OCI-LY7 (cell line): ENCODE results near the gene DAB1. TPM values are rescaled to one million over a fixed set of nuclear protein-coding genes. Genes with fewer than 3 reads are reported as not detected.

Experiments
- BruUV-seq: library from RNA; stranded (reverse); fragments of 400-500 nt; replicated peaks from 2 replicates; lab custom pipeline; 2021; lab: Mats Ljungman, UMichigan
- CTCF ChIA-PET: fragments of 300-600 bp; sonication (Branson Sonifier 250); formaldehyde crosslinking; loops from one replicate; lab custom pipeline; 2022; ENCODE audit warnings: antibody characterized with exemption; ENCODE audit not compliant: unreplicated experiment; lab: Charles Lee
- POLR2A ChIA-PET: fragments of 300-600 bp; sonication (Branson Sonifier 250); formaldehyde crosslinking; loops from one replicate; lab custom pipeline; 2022; ENCODE audit warnings: antibody characterized with exemption; lab: Charles Lee
- DNase-seq: peaks from one replicate; pipeline ENCODE4 v3.0.0-alpha.2; 2015; ENCODE audit warnings: low spot score
- H2AFZ ChIP-seq: fragments of 200-600 bp; sonication (generic), shearing (Covaris generic); 2 replicates; pipeline ENCODE4 v1.6.1; 2014; ENCODE audit warnings: mild to moderate bottlenecking, antibody characterized with exemption, low read length, moderate library complexity
- H3K27ac ChIP-seq: fragments of 200-600 bp; sonication (generic); 2 replicates; pipeline ENCODE4 v1.5.1; 2014; ENCODE audit warnings: mixed run types, low read depth, mild to moderate bottlenecking, moderate library complexity, low read length, inconsistent platforms; ENCODE audit not compliant: poor library complexity, severe bottlenecking
- H3K36me3 ChIP-seq: fragments of 200-600 bp; sonication (generic); 2 replicates; pipeline ENCODE4 v1.6.1; 2014; ENCODE audit warnings: mild to moderate bottlenecking, antibody characterized with exemption, low read length, moderate library complexity, mixed read lengths; ENCODE audit not compliant: insufficient read depth
- H3K4me1 ChIP-seq: fragments of 200-600 bp; sonication (generic); 2 replicates; pipeline ENCODE4 v1.5.1; 2014; ENCODE audit warnings: mild to moderate bottlenecking, low read length; ENCODE audit not compliant: insufficient read depth, poor library complexity, severe bottlenecking
- H3K4me2 ChIP-seq: fragments of 200-600 bp; sonication (generic); 2 replicates; pipeline ENCODE4 v1.6.1; 2014; ENCODE audit warnings: mild to moderate bottlenecking, low read length
- H3K4me3 ChIP-seq: fragments of 200-600 bp; sonication (generic); 2 replicates; pipeline ENCODE4 v1.5.1; 2014; ENCODE audit warnings: mild to moderate bottlenecking, low read depth, low read length; ENCODE audit not compliant: poor library complexity, severe bottlenecking
- H3K79me2 ChIP-seq: fragments of 200-600 bp; sonication (generic); 2 replicates; pipeline ENCODE4 v1.6.1; 2016; ENCODE audit warnings: low read depth, mild to moderate bottlenecking, low read length, moderate library complexity, mixed read lengths; ENCODE audit not compliant: insufficient read depth
- H3K9me2 ChIP-seq: fragments of 200-600 bp; sonication (generic); 2 replicates; pipeline ENCODE4 v1.6.1; 2016; ENCODE audit warnings: mild to moderate bottlenecking, low read length, mixed read lengths; ENCODE audit not compliant: insufficient read depth
- H3K9me3 ChIP-seq: fragments of 200-600 bp; sonication (generic); 2 replicates; pipeline ENCODE4 v1.6.1; 2014; ENCODE audit warnings: mild to moderate bottlenecking, mixed run types, low read length, mixed read lengths
- H4K20me1 ChIP-seq: fragments of 200-600 bp; sonication (generic); 2 replicates; pipeline ENCODE4 v1.6.1; 2014; ENCODE audit warnings: mild to moderate bottlenecking, antibody characterized with exemption, low read length, moderate library complexity, mixed read lengths; ENCODE audit not compliant: insufficient read depth
- CTCF ChIP-seq: fragments of 200-600 bp; sonication (generic); conservative IDR thresholded peaks from 2 replicates; pipeline ENCODE4 v1.5.1; 2014; ENCODE audit warnings: mild to moderate bottlenecking, antibody characterized with exemption, low read length, moderate library complexity, mixed read lengths
- EZH2phosphoT487 ChIP-seq: fragments of 200-600 bp; sonication (generic); IDR thresholded peaks from 2 replicates; pipeline ENCODE4 v1.6.1; 2018; ENCODE audit warnings: low read depth, borderline replicate concordance, mild to moderate bottlenecking, mixed run types, antibody characterized with exemption, low read length, moderate library complexity, mixed read lengths
- intact Hi-C: fragments of 100-400 bp; cut with micrococcal nuclease; formaldehyde crosslinking; loops from one replicate; pipeline ENCODE4 v1.10.0; 2022; ENCODE audit not compliant: unreplicated experiment
- total RNA-seq, 2 experiments: library from RNA; depleted of rRNA in 1 of 2; stranded (reverse); fragments of >200 nt in 1 of 2; shearing (Covaris generic) in 1 of 2; gene quantifications; 2 replicates each; pipeline ENCODE4 v1.2.3, GENCODE V29; 2014 to 2022

DAB1 gene
- total RNA-seq, 2 experiments from 2014 or later, result not detected

- BruUV-seq, result no TSS peak
- no peak overlapping the region for H3K27ac ChIP-seq
- no peaks in the 10 kb centered on the region for H3K36me3 ChIP-seq
- H3K4me3 ChIP-seq, result no peak overlapping the region
- H3K4me1 ChIP-seq, result no peaks in the 10 kb centered on the region
- ChIA-PET CTCF (no interaction called here), POLR2A (no interaction called here)
- no peak overlapping the region for H2AFZ ChIP-seq
- no peak for DNase-seq
- H4K20me1 ChIP-seq, result no peaks in the 10 kb centered on the region
- no peaks in the 10 kb centered on the region for H3K79me2 ChIP-seq
- H3K9me2 ChIP-seq, result no peaks in the 10 kb centered on the region
- H3K4me2 ChIP-seq, result no peak overlapping the region
- TF ChIP-seq CTCF (no peak), EZH2phosphoT487 (no peak)
- no peaks in the 10 kb centered on the region for H3K9me3 ChIP-seq
- intact Hi-C loops, result no loop called here
Observed at GRCh38 chr1:57206038-57206437, 217.8 kb downstream of the DAB1 start.

GRCh38 chr1:57204942-57205787 is 218.7 kb downstream of the DAB1 start:
- CTCF ChIA-PET, result no interaction called here
- TF ChIP-seq CTCF, result no peak
- no peak for TF ChIP-seq EZH2phosphoT487

DNA sequence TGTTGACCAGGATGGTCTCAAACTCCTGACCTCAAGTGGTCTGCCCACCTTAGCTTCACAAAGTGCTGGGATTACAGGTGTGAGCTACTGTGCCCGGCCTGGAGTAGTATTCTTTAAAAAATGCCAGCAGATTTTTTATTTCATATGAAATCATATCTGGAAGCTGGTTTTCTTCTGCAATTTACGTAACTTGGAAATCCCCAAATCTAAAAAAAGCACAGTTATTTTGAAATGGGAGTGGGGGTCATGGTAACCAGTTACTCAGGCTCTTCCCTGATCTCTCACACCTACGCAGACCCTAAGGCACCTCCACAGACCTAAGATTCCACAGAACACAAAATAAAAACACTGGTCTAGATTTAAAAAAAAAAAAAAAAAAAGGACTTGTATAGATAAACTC is 219.8 kb downstream of the DAB1 start:
- POLR2A ChIA-PET, result no interaction called here
- Histone ChIP-seq H3K36me3 (no peaks in the 10 kb centered on the region), H3K9me2 (no peaks in the 10 kb centered on the region), H2AFZ (no peak overlapping the region), H3K4me3 (no peak overlapping the region), H4K20me1 (no peaks in the 10 kb centered on the region), H3K79me2 (no peaks in the 10 kb centered on the region), H3K4me1 (no peaks in the 10 kb centered on the region), H3K4me2 (no peak overlapping the region), H3K27ac (no peak overlapping the region), H3K9me3 (no peaks in the 10 kb centered on the region)
- intact Hi-C loops, result no loop called here
- no TSS peak for BruUV-seq
- DNase-seq, result no peak
- no peak for TF ChIP-seq CTCF
- no peak for TF ChIP-seq EZH2phosphoT487
- CTCF ChIA-PET, result no interaction called here

More at GRCh38 chr1:57204942-57205787, 218.7 kb downstream of the DAB1 start:
- no peaks in the 10 kb centered on the region for H3K9me3 ChIP-seq
- no peaks in the 10 kb centered on the region for H3K79me2 ChIP-seq
- BruUV-seq, result no TSS peak
- DNase-seq, result no peak
- no peak overlapping the region for H3K4me2 ChIP-seq
- H4K20me1 ChIP-seq, result no peaks in the 10 kb centered on the region
- intact Hi-C loops, result no loop called here
- no peak overlapping the region for H3K4me3 ChIP-seq
- POLR2A ChIA-PET, result no interaction called here
- no peak overlapping the region for H3K27ac ChIP-seq
- H2AFZ ChIP-seq, result no peak overlapping the region
- no peaks in the 10 kb centered on the region for H3K36me3 ChIP-seq
- H3K9me2 ChIP-seq, result no peaks in the 10 kb centered on the region
- H3K4me1 ChIP-seq, result no peaks in the 10 kb centered on the region
